ENCODE data around the gene TMPRSS9. TPM values are rescaled to one million over a fixed set of nuclear protein-coding genes. Genes with fewer than 3 reads are reported as not detected.
"Not testable (repeated sequence)": the region's sequence is repeated elsewhere in the genome, so short reads cannot be mapped to it uniquely, and the experiment has no call there.

TMPRSS9 gene
- total RNA-seq, 1 donor from 2014 or later = not detected

DNA sequence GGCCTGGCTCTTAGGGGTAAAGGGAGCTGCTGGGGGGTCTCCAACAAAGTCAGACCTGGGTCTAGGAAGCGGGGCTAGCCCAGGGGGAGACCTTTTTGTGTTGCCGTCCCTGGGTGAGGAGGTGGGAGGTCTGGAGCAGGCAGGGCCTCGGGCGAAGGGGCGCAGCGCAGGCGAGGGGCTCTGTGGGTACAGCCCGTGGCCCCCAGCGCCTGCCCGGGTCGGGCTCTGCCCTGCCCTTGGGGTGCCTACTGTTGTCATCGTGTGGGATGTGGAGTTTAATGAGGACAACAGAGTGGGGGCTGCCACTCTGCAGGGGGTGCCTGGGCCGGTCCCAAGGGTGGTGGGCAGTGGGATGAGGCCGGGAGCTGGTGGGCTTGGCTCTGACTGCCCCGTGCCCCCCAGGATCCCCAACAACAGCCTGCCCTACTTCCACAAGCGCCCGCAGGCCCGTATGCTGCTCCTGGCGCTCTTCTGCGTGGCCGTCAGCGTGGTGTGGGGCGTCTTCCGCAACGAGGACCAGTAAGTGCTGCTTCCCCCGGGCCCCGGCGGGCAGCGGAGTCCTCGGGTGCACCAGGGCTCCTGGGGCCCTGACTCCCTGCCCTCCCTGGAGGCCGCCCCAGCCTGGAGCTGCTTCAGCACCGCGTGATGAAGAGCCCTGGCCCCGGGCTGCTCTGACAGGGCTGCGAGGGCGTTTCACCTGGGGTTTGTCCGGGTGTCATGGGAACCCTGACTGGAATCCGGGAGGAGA lies 19.4 kb upstream of the TMPRSS9 start:
- no peak for DNase-seq (ENCODE audit: low spot score)
- Mint-ChIP-seq H3K27me3 (ENCODE audit: low read depth) (no peaks in the 10 kb centered on the region), H3K36me3 (ENCODE audit: low read depth) (peaks cover 10% of the 10 kb centered on the region), H3K4me1 (ENCODE audit: low read depth) (peaks cover under 1% of the 10 kb centered on the region), H3K27ac (no peak overlapping the region), H3K4me3 (ENCODE audit: low read depth) (no peak overlapping the region), H3K9me3 (peaks cover 7% of the 10 kb centered on the region)
- intact Hi-C loops (cut with micrococcal nuclease) = no loop called here

DNA sequence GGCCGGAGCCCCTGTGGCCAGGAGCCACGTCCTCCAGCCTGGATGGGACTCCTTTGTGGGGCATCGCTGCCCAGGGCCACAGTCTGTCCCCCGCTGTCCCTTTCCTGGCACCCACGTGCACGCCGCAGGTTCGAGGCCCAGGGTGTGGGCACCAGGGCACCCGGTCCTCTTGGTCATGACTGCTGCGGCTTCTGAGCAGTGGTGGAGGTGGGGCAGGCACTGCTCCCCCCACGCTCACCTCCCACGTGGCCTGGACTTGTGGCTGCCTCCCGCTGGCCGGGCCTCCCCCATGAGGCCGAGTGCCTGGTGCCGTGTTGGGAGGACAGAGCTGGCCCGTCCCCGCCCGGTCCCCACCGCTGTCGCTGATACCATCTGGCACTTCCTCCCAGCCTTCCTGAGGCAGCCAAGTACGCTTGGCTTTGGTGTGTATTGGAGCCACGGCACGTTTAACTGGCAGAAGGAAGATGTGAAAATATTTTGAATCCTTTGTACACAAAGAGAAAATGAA lies 18.8 kb upstream of the TMPRSS9 start:
- H3K9me3 Mint-ChIP-seq = peaks cover under 1% of the 10 kb centered on the region
- H3K4me3 Mint-ChIP-seq (ENCODE audit: low read depth) = no peak overlapping the region
- H3K36me3 Mint-ChIP-seq (ENCODE audit: low read depth) = peaks cover 6% of the 10 kb centered on the region
- no peaks in the 10 kb centered on the region for H3K27me3 Mint-ChIP-seq (ENCODE audit: low read depth)
- no peaks in the 10 kb centered on the region for H3K4me1 Mint-ChIP-seq (ENCODE audit: low read depth)
- no peak for DNase-seq (ENCODE audit: low spot score)
- intact Hi-C loops (cut with micrococcal nuclease) = no loop called here
- H3K27ac Mint-ChIP-seq = no peak overlapping the region

DNA sequence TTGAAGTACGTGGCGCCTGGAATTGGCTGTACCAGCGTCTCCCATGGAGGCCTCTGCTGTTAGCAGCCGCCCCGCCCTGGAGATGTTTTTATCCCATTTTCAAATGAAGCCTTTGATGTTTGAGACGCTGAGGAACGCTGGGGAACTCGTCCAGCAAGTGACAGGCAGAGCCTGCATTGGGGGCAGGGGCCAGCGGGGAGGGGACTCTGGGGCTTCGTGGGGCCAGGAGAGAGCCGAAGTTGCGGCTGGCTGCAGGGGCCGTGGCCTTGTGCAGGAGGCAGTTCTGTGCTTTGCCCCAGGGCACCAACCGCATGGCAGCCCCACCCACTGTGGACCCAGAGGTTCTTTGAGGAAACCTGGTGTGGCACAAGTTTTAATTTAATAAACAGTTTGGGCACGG lies 18.1 kb upstream of the TMPRSS9 start:
- intact Hi-C loops (cut with micrococcal nuclease) = no loop called here
- Mint-ChIP-seq H3K36me3 (ENCODE audit: low read depth) (peaks cover 4% of the 10 kb centered on the region), H3K27ac (no peak overlapping the region), H3K27me3 (ENCODE audit: low read depth) (no peaks in the 10 kb centered on the region), H3K4me3 (ENCODE audit: low read depth) (no peak overlapping the region), H3K9me3 (no peaks in the 10 kb centered on the region), H3K4me1 (ENCODE audit: low read depth) (no peaks in the 10 kb centered on the region)
- DNase-seq (ENCODE audit: low spot score) = no peak

DNA sequence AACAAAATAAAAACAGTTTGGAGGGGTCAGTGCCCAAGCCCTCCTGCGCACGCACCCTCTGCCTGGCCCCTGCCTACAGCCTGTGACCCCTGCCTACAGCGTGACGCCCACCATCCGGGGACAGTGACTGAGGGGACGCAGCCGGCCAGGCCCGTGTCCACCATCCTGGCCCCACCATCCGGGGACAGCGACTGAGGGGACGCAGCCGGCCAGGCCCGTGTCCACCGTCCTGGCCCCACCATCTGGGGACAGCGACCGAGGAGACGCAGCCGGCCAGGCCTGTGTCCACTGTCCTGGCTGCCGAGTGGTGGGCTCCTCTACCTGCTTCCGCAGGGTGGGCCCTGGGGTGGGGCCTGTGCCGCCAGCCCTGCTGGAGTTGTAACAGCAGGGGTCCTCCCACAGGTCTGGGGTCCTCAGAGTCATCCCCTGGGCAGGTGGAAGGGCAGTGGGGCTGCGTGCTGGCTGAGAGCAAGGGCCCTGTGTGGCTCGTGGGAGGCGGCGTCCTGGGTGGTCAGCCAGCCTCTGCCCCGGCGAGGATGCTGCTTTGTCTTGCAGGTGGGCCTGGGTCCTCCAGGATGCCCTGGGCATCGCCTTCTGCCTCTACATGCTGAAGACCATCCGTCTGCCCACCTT lies 17.3 kb upstream of the TMPRSS9 start:
- H3K9me3 Mint-ChIP-seq = no peaks in the 10 kb centered on the region
- intact Hi-C loops (cut with micrococcal nuclease) = no loop called here
- H3K27me3 Mint-ChIP-seq (ENCODE audit: low read depth) = no peaks in the 10 kb centered on the region
- no peaks in the 10 kb centered on the region for H3K4me1 Mint-ChIP-seq (ENCODE audit: low read depth)
- no peak overlapping the region for H3K4me3 Mint-ChIP-seq (ENCODE audit: low read depth)
- DNase-seq (ENCODE audit: low spot score) = no peak
- H3K27ac Mint-ChIP-seq = no peak overlapping the region
- peaks cover under 1% of the 10 kb centered on the region for H3K36me3 Mint-ChIP-seq (ENCODE audit: low read depth)

DNA sequence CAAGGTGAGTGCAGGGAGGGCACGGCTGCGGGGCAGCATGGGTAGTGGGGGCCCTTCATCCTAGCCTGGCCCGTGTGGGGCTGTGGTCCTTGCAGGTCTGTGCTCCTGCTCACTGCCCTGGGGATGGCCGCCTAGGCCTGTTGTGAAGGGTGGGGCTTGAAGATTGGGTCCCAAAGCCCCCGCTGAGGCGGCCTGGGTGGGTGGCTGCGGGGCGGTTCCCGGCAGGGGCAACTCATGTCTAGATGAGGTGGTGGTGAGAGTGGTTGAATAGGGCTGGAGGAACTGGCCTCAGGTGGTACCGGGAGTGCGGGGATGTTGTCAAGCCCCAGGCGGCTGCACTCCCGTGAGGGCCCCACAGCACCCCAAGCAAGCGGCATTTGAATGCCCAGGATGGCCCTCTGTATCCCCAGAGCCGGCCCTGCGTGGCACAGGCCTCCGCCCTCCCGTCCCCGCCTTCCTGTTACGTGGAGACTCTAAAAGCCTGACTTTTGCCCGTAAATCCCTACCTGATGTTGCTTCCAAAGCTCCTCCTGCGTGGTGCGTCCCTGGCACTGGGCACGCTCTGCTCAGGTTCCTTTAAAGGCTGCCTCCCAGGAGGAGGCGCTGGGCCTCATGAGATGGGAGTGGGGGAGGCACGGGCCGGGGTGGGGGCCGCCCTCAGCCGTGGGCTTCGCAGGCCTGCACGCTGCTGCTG lies 16.6 kb upstream of the TMPRSS9 start:
- Mint-ChIP-seq H3K4me3 (ENCODE audit: low read depth) (no peak overlapping the region), H3K4me1 (ENCODE audit: low read depth) (no peaks in the 10 kb centered on the region), H3K36me3 (ENCODE audit: low read depth) (no peaks in the 10 kb centered on the region), H3K9me3 (no peaks in the 10 kb centered on the region), H3K27me3 (ENCODE audit: low read depth) (no peaks in the 10 kb centered on the region), H3K27ac (no peak overlapping the region)
- DNase-seq (ENCODE audit: low spot score) = no peak
- intact Hi-C loops (cut with micrococcal nuclease) = no loop called here

DNA sequence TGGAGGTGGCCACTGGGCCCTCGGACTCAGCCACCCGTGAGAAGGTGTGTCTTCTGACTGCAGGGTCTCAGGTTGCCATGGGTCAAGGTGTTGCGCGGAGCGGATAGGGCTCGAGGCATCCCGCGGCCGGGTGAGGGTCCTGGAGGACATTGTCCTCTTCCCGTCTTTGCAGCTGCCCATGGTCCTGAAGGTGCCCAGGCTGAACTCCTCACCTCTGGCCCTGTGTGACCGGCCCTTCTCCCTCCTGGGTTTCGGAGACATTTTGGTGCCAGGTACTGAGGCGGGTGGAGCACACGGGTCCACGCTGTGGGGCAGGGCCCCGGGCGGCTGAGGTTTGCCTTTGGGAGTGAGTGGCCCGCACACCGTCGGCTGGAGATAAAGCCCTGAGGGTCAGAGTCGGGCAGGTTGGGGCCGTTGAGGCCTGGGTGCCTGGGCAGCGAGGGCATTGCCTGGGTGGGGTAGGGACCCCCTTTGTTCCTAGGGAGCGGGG lies 15.6 kb upstream of the TMPRSS9 start:
- H3K4me1 Mint-ChIP-seq (ENCODE audit: low read depth) = no peaks in the 10 kb centered on the region
- no peak overlapping the region for H3K4me3 Mint-ChIP-seq (ENCODE audit: low read depth)
- no peaks in the 10 kb centered on the region for H3K9me3 Mint-ChIP-seq
- no peaks in the 10 kb centered on the region for H3K27me3 Mint-ChIP-seq (ENCODE audit: low read depth)
- H3K27ac Mint-ChIP-seq = no peak overlapping the region
- intact Hi-C loops (cut with micrococcal nuclease) = no loop called here
- H3K36me3 Mint-ChIP-seq (ENCODE audit: low read depth) = no peaks in the 10 kb centered on the region
- no peak for DNase-seq (ENCODE audit: low spot score)

DNA sequence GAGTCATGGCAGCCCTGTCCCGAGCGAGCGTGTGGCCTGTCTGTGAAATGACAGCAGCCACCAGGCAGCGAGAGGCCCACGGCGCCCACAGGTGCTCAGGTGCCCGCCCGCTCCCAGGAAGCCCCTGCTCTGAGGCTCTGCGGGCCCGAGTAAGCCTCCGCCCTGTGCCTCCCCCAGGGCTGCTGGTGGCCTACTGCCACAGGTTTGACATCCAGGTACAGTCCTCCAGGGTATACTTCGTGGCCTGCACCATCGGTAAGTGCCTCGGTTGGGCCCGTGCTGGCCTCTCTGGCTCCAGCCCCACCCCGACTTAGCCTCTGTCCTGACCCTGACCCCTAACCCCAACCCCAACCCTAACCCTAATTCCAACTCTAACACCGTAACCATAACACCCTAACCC lies 15.0 kb upstream of the TMPRSS9 start:
- intact Hi-C loops (cut with micrococcal nuclease) = no loop called here
- Mint-ChIP-seq H3K36me3 (ENCODE audit: low read depth) (no peaks in the 10 kb centered on the region), H3K9me3 (no peaks in the 10 kb centered on the region)

DNA sequence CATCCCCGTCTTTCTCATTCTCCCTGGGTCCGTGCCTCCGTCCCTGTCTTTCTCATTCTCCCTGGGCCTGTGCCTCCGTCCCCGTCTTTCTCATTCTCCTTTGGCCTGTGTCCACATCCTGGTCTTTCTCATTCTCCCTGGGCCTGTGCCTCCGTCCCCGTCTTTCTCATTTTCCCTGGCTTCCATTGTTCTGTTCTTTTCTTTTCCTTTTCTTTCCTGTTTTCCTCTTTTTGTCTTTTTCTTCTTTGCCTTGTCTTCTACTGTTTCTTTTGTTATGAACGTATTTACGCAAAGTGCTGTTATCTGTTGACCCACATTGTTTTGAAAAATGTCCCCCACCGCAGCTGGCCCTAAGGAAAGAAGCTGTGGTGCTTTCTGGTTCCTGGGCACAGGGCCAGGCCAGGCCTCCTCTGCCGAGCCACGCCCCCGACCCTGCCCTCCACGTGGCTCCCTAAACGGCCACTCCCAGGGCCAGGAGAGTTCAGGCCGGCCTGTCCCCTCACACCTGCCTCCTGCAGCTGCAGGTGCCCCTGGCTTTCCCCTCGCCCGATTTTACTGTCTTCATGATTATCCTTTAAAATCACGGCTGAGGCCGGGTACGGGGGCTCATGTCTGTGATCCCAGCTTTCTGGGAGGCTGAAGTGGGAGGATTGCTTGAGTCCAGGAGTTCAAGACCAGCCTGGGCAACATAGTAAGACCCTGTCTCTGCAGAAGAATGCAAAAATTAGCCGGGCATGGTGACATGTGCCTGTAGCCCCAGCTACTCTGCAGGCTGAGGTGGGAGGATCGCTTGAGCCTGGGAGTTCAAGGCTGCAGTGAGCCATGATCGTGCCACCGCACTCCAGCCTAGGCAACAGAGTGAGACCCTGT lies 14.0 kb upstream of the TMPRSS9 start:
- Mint-ChIP-seq H3K4me3 (ENCODE audit: low read depth) (no peak overlapping the region), H3K36me3 (ENCODE audit: low read depth) (no peaks in the 10 kb centered on the region), H3K9me3 (no peaks in the 10 kb centered on the region), H3K27me3 (ENCODE audit: low read depth) (no peaks in the 10 kb centered on the region), H3K27ac (no peak overlapping the region), H3K4me1 (ENCODE audit: low read depth) (no peaks in the 10 kb centered on the region)
- intact Hi-C loops (cut with micrococcal nuclease) = no loop called here
- DNase-seq (ENCODE audit: low spot score) = no peak

More for the DNA sequence above, 15.0 kb upstream of the TMPRSS9 start:
- no peak overlapping the region for H3K27ac Mint-ChIP-seq
- DNase-seq (ENCODE audit: low spot score) = no peak
- H3K27me3 Mint-ChIP-seq (ENCODE audit: low read depth) = no peaks in the 10 kb centered on the region
- no peaks in the 10 kb centered on the region for H3K4me1 Mint-ChIP-seq (ENCODE audit: low read depth)
- H3K4me3 Mint-ChIP-seq (ENCODE audit: low read depth) = no peak overlapping the region

DNA sequence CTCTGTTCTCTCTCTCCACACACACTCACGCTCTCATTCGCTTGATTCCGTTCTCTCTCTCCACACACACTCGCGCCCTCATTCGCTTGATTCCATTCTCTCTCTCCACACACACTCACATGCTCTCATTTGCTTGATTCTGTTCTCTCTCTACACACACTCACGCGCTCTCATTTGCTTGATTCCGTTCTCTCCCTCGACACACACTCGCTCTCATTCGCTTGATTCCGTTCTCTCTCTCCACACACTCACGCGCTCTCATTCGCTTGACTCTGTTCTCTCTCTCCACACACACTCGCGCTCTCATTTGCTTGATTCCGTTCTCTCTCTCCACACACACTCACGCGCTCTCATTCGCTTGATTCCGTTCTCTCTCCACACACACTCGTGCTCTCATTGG lies 10.2 kb upstream of the TMPRSS9 start:
- H3K4me3 Mint-ChIP-seq (ENCODE audit: low read depth); H3K4me1 Mint-ChIP-seq (ENCODE audit: low read depth); H3K36me3 Mint-ChIP-seq (ENCODE audit: low read depth); H3K27ac Mint-ChIP-seq; H3K9me3 Mint-ChIP-seq; intact Hi-C loops (cut with micrococcal nuclease); H3K27me3 Mint-ChIP-seq (ENCODE audit: low read depth); DNase-seq (ENCODE audit: low spot score): not testable (repeated sequence)

DNA sequence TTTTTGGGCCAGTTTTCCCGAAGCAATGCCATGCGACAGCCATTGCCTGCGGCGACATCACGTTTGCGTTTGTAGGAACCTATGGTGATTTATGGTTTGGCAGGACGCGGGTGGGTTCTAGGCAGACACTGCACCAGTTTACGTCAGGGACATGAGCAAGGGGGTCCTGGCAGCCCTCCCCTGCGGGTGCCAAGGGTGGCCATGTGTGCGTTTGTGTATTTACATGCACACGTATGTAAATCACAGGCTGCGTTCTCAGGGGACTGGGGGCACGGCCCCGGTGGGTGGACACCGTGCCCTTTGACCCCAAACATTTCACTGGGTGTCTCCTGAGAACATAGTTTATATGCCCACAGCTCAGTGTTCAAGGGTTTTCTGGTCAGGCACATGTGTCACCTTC lies 9.4 kb upstream of the TMPRSS9 start:
- Mint-ChIP-seq H3K9me3 (no peaks in the 10 kb centered on the region), H3K27ac (no peak overlapping the region), H3K36me3 (ENCODE audit: low read depth) (no peaks in the 10 kb centered on the region), H3K27me3 (ENCODE audit: low read depth) (no peaks in the 10 kb centered on the region), H3K4me1 (ENCODE audit: low read depth) (no peaks in the 10 kb centered on the region), H3K4me3 (ENCODE audit: low read depth) (no peak overlapping the region)
- no peak for DNase-seq (ENCODE audit: low spot score)
- intact Hi-C loops (cut with micrococcal nuclease) = no loop called here

DNA sequence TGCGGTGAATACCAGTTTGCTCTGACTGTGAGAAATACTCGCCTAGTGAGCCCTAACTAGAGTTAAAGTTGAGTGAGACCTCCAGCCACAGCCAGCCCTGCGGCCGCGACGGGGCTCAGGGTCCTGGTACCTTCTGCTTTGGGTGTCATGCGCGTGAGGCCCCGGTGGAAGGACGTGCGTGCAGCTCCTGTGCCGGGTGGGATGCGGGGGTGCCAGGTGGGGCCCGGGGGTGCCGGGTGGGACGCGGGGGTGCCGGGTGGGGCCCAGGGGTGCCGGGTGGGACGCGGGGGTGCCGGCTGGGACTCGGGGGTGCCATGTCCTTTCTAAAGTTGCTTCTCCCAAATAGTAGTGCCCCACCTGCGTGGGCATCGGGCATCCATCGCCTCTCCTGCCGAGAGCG lies 8.5 kb upstream of the TMPRSS9 start:
- no peaks in the 10 kb centered on the region for H3K9me3 Mint-ChIP-seq
- H3K4me3 Mint-ChIP-seq (ENCODE audit: low read depth) = no peak overlapping the region
- no peaks in the 10 kb centered on the region for H3K27me3 Mint-ChIP-seq (ENCODE audit: low read depth)
- intact Hi-C loops (cut with micrococcal nuclease) = no loop called here
- H3K36me3 Mint-ChIP-seq (ENCODE audit: low read depth) = no peaks in the 10 kb centered on the region
- H3K27ac Mint-ChIP-seq = no peak overlapping the region
- no peaks in the 10 kb centered on the region for H3K4me1 Mint-ChIP-seq (ENCODE audit: low read depth)
- no peak for DNase-seq (ENCODE audit: low spot score)

DNA sequence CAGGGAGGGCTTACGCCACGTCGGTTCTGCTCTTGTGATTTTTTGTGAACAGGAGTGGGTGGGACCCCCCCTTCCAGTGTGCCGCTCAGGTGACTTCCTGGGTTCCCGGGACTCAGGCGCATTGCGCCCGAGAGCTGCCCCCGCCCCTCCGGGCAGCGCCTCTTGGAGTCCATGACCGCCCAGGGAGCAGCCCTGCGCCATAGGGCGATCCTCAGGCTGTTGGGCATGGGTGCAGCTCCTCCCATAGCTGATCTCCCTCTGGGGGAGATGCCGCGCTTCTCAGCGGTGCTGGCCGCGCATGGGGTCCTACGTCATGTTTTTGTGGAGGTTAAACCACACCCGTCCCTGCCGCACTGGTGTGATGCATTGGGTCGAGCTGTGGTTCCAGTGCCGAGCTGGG lies 7.9 kb upstream of the TMPRSS9 start:
- no peaks in the 10 kb centered on the region for H3K36me3 Mint-ChIP-seq (ENCODE audit: low read depth)
- no peaks in the 10 kb centered on the region for H3K9me3 Mint-ChIP-seq
- H3K27ac Mint-ChIP-seq = no peak overlapping the region
- no peaks in the 10 kb centered on the region for H3K4me1 Mint-ChIP-seq (ENCODE audit: low read depth)
- H3K27me3 Mint-ChIP-seq (ENCODE audit: low read depth) = no peaks in the 10 kb centered on the region
- intact Hi-C loops (cut with micrococcal nuclease) = no loop called here
- H3K4me3 Mint-ChIP-seq (ENCODE audit: low read depth) = no peak overlapping the region
- DNase-seq (ENCODE audit: low spot score) = no peak
